GM18499 (cell line): ENCODE measurements around the gene IL1RAPL2.
"Not testable (repeated sequence)": the region's sequence is repeated elsewhere in the genome, so short reads cannot be mapped to it uniquely, and the experiment has no call there.

Experiments used
- ATAC-seq: cut with Tn5 transposase; IDR thresholded peaks from one replicate; pipeline ENCODE4 v1.9.1; 2021; ENCODE audit warnings: moderate number of reproducible peaks; ENCODE audit not compliant: insufficient read depth, unreplicated experiment

IL1RAPL2 gene

DNA sequence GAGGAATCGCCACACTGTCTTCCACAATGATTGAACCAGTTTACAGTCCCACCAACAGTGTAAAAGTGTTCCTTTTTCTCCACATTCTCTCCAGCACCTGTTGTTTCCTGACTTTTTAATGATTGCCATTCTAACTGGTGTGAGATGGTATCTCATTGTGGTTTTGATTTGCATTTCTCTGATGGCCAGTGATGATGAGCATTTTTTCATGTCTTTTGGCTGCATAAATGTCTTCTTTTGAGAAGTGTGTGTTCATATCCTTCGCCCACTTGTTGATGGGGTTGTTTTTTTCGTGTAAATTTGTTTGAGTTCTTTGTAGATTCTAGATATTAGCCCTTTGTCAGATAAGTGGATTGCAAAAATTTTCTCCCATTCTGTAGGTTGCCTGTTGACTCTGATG is 671.4 kb downstream of the IL1RAPL2 start:
- not testable (repeated sequence) for ATAC-seq

GRCh38 chrX:105241056-105241455 is 675.1 kb downstream of the IL1RAPL2 start:
- no peak for ATAC-seq

GRCh38 chrX:105260291-105261043 is 694.5 kb downstream of the IL1RAPL2 start:
- no peak for ATAC-seq

DNA sequence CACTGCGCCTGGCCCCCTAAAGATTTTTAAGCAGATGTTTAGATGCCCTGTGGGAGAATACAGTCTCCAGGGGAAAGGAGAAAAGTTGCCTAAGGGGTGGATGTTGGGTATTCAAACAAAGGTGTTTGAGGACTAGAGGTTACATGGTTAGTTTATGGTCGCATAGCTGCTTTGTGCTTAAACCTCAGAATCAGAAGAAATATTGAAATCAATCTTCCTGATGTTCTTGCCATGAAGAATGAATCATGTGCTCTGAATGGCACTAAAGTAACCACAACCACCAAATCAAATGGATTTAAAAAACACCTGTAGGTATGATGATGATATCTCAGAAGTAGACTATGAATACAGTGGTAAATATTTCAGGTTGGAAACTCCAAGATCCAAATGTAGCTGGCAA is 697.2 kb downstream of the IL1RAPL2 start:
- no peak for ATAC-seq

GRCh38 chrX:105263801-105264200 is 697.8 kb downstream of the IL1RAPL2 start:
- ATAC-seq: no peak

DNA sequence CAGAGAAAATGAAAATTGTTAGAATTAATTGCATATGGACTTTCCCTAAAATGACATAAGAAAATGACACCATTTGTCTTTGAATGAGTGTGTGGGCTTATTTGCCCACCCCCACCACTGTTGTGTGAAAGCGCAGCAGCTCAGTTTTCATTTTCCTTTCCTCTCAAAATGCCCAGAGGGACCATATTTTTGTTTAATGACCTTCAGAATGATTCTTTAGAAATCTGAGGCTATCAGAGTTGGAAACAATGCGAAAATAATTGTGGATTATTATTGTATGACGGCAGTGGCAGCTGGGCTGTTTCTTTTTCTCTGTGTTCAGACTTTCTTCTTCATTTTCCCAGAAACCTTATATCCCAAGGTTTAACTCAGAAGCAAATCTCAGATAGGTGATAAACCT is 699.1 kb downstream of the IL1RAPL2 start:
- no peak for ATAC-seq

GRCh38 chrX:105266456-105266855 is 700.5 kb downstream of the IL1RAPL2 start:
- no peak for ATAC-seq

DNA sequence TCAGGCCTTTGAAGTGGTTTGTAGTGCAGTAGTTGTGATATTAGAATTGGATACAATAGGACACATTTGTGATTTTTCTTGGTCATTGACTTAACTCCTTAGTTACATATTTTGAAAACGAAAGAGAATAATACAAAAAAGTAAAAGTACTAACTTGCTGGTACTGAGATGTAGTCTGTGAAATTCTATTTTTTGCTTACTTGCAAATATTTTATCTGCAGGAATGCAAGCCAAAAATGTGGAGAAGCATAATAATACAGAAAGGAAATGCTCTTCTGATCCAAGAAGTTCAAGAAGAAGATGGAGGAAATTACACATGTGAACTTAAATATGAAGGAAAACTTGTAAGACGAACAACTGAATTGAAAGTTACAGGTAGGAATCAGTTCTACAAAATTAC is 701.2 kb downstream of the IL1RAPL2 start:
- no peak for ATAC-seq

GRCh38 chrX:105269386-105269785 is 703.4 kb downstream of the IL1RAPL2 start:
- no peak for ATAC-seq

DNA sequence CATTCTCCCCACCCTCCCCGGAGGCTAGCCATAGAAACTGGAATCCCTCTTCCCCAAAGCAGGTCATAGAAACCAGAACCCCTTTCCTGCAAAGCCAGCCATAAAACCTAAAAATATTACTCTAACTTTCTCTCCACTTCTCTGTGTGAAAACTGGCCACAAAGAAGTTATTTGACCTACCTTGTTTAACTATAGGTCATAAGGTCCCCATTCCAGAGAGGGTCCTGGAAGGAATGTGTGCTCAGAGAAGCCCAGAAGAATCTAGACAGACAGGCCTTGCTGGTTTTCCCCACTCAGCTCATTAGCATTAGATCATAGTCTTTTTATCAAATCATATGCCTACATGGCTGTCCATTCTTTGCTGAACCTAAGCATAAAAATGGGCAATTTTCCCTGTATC is 707.3 kb downstream of the IL1RAPL2 start:
- no peak for ATAC-seq

DNA sequence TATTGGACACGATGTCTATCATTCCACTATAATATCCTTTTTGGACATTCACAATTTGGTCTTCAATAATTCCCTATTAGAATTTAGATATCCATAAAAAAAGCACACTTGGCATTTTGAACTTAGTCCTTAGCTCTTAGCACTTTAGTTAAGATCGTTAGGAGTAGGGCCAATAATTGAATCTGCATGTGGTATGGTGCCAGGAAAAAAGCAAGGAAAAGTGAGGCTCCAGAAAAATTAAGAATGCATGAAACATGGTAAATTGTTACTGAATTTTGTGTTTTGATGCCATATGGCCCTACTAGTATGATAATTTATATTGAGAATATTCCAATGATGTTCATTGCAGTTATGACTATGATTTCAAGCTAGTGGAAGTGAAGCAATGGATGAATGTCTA is 708.1 kb downstream of the IL1RAPL2 start:
- ATAC-seq: no peak

- no peak for ATAC-seq
Measured at GRCh38 chrX:105277132-105277531, 711.1 kb downstream of the IL1RAPL2 start.

GRCh38 chrX:105282077-105282476 is 716.1 kb downstream of the IL1RAPL2 start:
- no peak for ATAC-seq

GRCh38 chrX:105297041-105297440 is 731.0 kb downstream of the IL1RAPL2 start:
- ATAC-seq: no peak

- no peak for ATAC-seq
Measured at GRCh38 chrX:105299286-105299685, 733.3 kb downstream of the IL1RAPL2 start.

DNA sequence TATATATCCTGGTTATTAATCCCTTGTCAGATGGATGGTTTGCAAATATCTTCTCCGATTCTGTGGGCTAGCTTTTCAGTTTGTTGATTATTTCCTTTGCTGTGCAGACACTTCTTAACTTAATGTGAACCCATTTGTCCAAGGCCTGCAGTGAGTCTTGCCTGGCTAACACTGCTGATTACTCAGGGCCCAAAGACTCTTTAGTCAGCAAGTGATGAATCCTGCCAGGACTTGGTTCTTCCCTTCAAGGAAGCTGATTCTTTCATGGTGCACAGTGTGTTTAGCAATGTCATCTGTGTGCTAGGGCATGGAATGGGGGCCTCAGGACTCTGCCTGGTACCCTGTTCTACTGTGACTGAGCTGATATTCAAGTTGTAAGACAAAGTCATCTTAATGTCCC is 736.2 kb downstream of the IL1RAPL2 start:
- ATAC-seq: no peak

- no peak for ATAC-seq
Measured at GRCh38 chrX:105307762-105308161, 741.8 kb downstream of the IL1RAPL2 start.

DNA sequence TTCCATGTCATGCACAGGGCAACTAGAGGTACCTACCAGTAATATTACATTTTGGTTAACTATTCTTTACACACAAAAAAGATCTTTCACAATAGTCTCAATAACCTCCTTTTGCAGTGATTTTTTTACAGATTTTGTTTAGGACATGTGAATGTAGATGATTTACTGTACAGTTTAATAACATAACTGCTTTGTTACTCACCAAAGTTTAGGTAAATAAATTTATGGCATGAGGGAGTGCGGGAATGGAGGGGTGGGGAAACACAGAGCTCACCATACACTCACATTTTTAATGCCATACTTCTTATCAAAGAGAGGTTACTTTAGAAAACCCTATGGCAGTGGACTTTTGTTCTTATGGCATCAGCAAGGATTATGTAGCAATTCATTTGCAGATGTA is 747.6 kb downstream of the IL1RAPL2 start:
- ATAC-seq: no peak

DNA sequence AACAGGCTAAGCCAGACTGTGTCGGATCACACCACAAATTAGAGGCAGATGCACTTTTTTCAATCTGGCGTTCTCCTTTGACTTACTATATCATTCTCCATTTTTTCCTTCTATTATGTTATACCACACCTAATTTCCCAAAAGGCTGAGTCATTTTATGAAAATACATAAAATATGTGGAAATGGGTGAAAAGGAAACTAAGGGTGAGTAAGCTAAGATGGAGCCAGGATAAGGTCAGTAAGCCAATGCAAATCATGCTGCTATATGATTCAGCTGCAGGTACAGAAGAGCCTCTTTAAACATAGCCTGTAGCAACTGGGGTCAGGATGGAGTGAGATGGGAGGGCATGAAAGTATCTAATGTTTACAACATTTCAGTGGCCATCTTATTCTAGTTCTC is 748.5 kb downstream of the IL1RAPL2 start:
- no peak for ATAC-seq

DNA sequence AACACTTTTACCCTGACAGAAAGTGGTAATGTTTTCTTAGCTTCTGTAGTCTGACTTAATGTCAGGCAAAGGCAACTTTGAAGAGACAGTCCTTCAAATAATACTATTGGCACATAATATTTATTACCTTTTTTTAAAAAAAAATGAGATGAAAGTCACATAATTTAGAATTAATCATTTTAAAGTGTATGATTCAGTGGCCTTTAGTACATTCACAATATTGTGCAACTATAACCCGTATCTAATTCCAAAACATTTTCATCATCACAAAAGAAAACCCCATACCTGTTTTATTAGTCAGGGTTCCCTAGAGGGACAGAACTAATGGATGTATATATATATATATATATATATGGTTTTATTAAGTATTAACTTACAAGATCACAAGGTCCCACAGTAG is 749.2 kb downstream of the IL1RAPL2 start:
- no peak for ATAC-seq

- ATAC-seq: no peak
Measured at GRCh38 chrX:105317117-105317516, 751.1 kb downstream of the IL1RAPL2 start.

GRCh38 chrX:105323928-105324327 is 757.9 kb downstream of the IL1RAPL2 start:
- ATAC-seq: no peak

GRCh38 chrX:105328773-105329172 is 762.8 kb downstream of the IL1RAPL2 start:
- no peak for ATAC-seq
